ENCODE measurements around the gene CABP7.

CABP7 gene

DNA sequence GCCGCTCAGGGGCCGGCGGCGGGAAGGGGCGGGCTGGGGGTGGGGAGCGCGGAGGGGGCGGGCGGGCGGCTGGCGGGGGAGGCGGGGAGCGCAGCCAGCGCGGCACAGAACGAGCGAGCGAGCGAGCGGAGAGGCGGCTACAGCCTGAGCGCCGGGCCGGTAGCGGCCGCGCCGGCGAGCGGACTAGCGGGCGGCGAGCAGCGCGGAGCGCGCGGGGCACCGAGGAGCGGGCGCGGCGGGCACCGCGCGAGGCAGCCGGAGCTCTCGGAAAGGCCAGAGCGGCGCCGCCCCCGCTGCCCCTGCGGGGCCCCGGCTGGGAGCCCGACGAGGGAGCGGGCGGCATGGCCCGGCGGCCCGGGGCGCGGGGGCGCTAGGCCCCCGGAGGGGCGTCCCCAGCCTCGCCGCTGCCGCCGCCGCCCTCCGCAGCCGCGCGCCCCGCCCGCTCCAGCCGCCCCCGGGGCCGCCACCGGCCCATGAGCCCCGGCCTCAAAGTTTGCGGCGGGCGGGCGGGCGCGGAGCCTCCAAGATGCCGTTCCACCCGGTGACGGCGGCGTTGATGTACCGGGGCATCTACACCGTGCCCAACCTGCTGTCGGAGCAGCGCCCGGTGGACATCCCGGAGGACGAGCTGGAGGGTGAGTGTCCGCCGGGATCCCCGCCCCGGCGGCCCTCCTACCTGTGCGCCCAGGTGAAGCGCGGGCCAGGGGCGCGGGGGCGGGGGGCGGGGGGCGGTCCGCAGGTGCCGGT, at the start of gene CABP7:
CABP7 (plus strand) TSS at position 105 of the 747 bp plus-strand sequence; CDS start at position 527, 422 bp downstream.
- no peak for DNase-seq (ENCODE audit: low spot score)

DNA sequence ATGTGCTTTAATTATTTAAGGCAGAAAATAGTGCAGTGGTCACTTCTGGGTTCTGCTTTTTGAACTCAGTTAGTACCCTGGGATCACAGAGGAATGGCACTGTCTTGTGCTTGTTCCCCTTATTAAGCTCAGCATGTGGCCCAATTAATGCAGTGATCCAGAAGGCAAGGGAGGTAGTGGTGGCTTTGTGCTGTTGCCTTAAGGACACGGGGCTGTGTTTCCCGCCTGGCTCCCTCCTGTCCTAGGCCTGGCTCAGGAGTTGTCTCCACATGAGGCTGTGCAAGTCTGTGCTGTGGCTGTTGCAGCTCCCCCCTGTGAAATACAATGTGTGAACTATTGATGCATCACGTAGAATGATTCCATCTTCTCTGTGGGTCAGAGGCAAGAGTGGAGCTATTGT, 49.2 kb upstream of the CABP7 start:
- DNase-seq (ENCODE audit: low spot score) = no peak

DNA sequence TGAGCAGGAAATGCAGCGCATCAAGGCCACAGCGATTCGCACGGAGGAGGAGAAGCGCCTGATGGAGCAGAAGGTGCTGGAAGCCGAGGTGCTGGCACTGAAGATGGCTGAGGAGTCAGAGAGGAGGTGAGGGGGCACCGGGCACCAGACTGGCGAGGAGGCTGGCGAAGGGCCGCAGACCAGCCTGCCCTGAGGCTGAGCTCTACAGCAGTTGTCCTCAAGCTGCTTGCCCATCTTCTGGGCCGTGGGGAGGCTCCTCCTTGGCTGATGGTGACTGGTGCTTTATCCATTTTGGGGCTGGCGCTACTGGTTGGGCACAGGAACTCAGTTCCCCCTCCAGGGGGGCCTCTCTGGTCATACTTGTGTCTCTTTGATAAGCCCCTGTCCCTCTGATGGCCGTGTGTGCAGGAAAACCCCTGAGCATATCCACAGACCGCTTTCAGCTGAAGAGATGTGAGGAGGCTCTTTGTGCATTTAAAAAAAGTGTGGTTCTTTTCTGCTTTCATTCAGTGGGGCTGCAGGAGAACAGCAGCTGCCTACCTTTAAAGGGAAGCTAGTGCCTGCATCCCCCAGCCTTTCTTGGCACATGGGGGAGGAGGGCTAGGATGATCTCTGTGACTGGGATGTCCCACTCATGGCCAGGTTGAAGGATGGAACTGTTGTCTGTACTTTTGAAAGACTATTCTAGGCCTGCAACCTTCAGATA, 46.3 kb upstream of the CABP7 start:
- no peak for DNase-seq (ENCODE audit: low spot score)

DNA sequence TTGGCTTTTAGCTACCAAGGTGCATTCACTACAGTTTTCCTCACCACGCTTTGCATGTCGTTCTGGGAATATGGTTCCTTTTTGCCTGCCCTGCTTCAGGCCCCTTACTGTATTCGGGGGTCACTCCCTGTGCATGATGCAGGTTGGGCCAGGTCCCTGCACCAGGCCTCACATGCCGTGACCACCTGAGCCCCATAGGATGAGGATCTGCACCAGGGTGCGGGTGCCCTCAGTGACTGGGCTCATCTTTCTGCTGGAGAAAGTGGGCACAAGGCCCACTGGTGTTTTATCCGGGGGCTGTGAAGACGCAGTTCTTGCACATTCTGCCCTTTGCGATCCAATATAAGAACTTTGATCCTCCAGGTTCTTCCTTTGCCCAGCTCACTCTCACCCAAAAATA, 45.7 kb upstream of the CABP7 start:
- DNase-seq (ENCODE audit: low spot score) = no peak

DNA sequence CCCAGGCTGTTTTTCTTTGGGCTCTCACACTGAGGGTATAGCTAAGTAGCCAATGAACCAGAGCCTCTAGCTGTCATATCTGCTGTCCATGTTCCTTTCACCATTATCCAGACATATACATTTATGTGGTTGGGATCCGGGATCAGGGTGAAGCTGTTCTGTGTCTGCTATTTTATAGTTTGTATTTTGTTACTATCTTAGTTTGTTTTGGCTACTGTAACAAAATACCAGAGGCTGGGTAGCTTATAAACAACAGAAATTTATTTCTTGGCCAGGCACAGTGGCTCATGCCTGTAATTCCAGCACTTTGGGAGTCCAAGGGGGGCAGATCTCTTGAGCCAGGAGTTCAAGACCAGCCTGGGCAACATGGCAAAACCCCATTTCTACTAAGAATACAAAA, 40.5 kb upstream of the CABP7 start:
- no peak for DNase-seq (ENCODE audit: low spot score)

DNA sequence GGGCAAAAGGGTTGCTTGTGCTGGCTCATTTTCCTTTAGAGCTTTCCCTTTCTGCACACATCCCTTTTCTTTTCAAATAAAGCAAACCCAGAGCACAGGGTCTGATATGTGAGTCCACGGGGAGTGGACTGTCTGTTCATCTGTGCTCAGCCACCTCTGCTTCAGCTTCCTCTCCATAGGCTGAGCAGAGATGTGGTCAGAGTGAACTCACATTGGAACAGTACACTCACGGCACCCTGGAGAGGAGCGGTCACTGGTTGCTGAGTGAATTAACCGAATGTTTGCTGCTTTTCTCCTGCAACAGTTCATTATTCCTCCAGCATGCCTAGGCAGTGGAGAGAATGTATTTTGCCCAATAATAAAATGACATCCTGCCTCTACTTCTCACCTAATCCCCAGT, 36.3 kb upstream of the CABP7 start:
- no peak for DNase-seq (ENCODE audit: low spot score)

DNA sequence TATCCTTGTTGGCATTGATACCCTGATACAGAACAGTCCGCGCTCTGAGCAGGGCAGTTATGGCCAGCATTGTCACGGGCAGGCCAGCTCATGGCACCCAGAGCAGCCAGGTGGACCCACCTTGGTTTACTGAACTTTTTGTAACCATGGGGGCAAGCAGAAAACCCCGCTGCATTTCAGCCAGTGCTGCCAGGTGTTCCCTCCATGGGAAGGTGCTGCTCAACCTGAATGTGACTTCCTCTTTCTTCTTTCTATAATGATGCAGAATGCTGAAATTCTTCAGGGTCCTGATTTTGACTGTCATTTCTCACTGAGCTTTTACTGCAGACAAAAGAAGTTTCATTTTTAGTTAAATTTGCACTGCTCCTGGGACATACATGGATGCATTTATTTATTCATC, 35.6 kb upstream of the CABP7 start:
- no peak for DNase-seq (ENCODE audit: low spot score)

DNA sequence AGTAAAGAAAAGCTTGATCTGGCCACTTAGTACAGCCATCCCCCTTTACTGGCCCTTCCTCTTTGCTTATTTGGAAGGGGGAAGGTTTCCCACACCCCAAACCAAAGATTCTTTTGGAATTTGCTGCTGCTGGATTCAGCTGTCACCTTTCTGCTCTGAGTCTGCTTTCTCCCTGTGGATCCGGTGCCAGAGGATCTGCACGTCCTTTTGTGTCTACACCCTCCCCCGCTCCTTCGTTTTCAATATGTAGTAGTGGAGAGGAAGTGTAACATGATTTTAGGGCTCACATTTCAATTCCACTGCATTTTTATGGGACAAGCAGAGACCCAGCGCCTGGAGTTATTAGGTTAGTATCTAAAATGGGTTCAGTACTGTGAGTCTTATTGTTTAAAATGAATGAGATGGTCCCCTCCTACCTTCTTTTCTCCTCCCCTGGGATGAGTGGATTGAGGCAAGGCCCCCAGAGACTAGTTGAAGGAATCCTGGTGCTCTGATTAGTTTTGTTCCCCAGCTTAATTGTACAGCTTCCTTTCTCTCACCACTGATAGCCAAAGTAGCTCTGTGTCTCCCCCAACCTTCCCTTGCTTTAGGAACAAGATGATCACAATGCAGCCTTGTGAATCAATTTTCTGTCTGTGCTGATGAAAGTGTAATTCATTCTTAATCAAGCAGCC, 30.5 kb upstream of the CABP7 start:
- DNase-seq (ENCODE audit: low spot score) = no peak

DNA sequence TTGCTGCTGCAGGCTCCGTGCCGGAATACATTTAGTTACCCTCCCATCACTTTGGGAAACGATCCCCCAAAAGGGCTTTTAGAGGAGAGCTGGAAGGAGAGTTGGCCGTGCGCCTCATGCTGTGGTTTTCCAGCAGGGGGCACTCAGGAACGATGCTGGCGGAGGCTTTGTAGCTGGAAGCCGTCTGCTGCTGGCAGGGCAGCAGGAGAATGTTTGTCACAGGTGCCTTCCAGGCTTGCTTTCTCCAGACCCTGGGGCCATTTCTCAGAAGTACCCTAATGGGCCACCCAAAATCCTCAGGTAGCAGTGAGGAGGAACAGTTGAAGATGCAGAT, 30.0 kb upstream of the CABP7 start:
- peak; percentile 90 for DNase-seq (ENCODE audit: low spot score)

DNA sequence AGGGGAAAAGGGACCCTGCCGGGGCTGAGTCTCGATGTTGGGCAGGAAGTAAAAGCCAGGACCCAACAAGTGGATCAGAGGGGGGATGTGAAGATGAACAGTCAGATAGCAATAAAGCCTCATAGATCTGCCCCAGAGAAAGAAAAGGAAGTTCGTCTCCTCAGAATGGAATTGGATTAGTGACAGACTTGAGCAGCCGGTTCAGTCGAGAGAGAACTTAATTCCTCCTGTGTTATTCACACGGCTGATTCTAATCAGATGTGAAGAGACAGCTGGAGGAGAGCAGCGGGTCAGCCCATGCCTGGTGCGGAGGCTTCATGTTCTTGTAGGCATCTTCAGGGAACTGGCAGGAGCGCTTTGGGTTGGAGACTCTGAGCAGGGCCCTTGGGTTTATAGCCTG, 29.3 kb upstream of the CABP7 start:
- DNase-seq (ENCODE audit: low spot score) = no peak

DNA sequence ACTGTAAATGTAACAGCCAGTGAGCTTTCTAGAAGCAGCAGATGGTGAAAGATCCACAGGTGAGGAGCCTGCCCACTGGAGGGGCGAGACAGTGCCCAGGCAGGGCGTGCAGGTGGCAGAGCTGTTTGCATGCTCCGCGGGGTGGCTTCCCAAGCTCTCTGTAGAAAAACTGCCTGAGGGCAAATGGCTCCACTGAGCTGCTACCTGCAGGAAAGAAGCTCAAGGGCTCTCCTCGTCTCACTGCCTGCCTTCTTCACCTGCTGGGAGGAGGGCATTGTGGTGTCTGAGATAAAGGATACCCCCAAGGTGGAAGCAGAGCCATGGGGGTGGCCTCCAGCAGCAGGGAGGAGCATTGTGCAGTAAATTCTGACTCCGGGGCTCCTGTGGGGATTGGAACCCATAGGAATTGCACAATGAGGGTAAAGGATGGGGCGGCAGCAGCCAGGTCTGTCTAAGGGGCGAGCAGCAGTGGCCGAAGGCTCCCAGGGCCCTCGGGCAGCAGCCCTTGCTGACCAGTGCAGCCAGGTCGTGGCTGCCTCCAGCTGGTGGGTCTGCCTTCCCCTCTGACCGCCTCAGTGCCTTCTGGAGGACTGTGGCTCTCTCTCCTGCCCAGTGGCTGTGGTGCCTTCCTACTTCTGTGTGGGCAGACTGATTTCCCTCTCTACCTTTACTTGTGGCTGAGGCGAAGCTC, 28.0 kb upstream of the CABP7 start:
- no peak for DNase-seq (ENCODE audit: low spot score)

DNA sequence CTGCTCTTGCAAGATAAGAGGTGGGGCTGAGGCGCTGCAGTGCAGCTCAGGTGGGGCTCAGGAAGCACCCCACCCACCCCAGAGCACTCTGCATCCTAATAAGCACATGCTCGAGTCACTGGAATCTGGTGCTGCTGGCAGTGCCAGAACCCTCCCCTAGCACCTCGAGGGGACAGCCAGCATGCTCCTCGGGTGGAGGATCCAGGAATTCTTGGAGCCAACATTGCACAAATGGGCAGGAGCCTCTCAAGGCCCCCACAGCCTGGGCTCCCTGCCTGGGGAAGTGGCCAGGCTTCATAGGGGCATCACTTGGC, 27.5 kb upstream of the CABP7 start:
- no peak for DNase-seq (ENCODE audit: low spot score)

DNA sequence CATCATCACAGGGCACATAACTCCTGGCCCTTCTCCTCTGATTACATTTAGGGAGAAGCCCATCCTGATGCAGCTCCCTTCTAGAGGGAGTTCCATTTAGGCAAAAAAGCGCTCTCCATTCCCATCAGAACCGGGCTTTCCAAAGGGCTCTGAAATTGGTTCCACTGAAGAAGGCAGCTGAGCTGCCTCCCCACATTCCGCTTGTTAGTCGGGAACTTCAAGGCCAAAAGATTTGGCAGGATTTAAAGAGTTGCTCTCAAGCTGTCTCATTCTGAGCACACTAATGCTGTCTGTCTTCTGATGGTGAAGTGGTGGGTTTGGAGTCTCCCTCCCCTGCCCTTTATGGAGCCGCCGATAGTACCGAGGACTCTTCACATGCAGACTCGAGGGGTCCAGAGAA, 26.6 kb upstream of the CABP7 start:
- no peak for DNase-seq (ENCODE audit: low spot score)

DNA sequence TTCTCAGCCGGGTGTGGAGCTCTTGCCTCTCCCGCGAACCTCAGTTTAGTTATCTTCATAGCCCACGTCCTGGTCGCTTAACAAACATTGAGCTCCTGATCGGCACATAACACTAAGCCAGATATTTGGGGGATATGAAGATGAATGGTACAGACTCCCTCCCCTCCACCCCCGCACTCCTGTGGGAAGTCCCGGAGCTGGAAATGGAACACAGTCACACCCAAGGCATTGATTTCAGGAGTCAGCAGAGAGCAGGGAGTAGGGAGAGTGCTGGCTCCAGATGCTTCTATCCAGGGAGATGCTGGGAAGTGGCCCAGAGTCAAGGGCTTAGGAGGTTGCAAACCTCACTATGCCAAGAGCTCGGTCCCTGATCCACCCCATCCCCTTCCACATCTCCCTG, 26.1 kb upstream of the CABP7 start:
- no peak for DNase-seq (ENCODE audit: low spot score)

DNA sequence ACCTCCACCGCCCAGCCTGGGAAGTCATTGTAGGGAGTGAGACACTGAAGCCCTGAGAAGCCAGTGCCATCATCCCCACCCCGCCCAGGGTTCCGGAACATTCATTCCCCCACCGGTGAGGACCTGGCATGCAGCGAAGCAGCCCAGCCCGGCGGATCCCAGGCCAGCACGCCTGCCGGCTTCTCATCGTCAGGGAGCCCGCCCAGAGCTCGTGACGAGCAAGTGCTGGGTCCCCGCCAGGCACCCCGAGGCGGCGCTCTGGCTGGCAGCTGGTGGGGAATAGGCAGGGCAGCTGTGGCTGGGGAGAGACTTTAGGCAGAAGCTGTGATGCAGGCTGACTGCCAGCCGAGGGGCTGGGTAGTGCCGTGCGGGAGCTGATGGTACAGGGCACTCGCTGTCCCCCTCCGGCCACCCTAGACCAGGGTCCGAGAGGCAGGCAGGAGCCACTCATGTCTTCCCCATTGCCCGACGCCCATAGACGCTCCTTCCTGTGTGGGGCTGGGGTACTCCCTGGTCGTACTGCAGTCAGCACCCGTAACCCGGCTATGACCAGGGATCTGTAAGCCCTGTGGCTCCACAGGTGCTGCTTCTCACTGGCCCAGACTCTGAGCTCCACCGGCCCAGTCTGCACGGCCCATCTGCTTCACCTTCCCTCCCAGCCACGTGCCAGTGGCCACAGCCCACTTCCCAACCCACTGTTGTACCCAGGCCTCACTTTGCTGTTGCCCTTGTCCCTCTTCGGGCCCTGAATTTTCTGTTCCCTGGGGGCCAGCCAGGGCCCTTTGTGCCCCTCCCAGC, 24.5 kb upstream of the CABP7 start:
- DNase-seq (ENCODE audit: low spot score) = peak; percentile 69

DNA sequence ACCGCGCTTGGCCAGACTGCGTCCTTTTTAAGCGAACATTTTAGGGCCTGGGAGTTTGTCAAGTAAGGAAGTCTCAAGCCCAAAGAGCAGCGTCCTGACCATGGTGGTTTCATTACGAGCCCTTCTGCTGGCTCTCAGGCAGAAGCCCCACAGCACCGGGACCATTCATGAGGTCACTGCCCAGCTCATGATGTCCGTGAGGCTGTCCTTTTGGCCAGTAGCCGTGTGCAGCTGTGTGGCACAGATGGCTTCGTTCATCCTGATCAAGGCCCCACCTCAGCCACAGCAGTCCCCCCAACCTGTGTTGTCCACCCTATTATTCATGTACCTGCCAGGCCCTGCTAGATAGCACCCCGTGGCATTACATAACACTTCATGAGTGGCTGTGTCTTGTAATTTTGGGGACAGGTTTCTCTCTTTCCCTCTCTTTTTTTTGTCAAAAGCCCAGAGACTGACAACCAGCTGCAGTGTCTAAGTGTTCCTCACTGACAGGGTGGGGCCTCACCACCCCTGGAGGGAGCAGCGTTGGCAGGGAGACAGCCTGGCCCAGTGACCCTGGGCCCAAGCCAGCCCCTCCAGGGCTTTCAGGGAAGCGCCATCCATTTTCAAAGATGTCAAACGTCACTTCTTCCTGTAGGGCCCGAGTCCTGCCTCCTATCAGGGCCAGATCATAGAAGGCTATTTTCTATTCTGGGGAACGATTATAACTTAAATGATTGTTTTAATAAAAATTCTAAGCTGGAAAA, 21.8 kb upstream of the CABP7 start:
- DNase-seq (ENCODE audit: low spot score) = no peak

DNA sequence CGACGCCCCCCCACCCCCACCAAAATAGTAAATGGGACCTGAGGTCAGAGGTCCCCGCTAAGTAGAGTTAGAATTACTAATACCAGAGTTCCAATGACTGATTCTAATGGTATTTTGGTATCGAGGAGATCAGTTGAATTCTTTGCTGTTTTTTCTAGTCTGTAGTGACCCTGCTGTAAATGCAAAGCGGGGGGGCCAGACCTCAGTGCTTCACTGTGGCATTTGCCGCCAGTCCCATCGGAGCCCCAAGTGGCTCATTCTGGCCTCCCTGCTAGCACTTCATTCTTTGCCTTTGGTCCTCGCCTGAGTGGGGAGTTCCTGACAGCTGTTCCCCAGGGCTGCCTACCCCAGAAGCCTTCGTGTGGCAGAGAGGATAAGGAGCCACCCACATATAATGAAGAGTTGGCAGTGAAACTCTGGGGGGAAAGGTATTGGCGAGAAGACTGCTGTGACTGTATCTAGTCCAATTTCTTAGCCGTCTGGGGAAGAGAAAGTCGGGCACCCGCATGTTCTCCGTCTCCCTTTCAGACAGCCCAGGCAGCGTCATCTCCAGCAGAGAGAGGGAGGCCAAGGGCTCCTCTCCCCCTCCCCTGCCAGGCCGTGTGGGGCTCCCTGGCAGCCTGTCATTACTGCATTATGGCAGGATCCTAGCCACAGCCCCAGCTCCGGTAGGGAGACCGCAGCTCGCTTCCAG, 19.4 kb upstream of the CABP7 start:
- no peak for DNase-seq (ENCODE audit: low spot score)

DNA sequence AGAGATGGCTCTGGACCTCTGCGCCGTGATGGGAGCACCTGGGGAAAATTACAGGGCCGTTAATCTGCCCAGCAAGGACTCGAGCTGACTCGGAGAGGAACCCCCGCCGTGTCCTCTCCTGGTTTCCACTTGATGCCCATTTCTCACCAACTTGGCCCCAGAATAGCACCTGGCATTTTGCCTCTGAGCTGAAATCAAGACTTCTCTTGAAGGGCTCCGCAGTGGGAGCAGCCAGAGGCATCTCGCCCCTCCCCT, 19.0 kb upstream of the CABP7 start:
- DNase-seq (ENCODE audit: low spot score) = no peak

DNA sequence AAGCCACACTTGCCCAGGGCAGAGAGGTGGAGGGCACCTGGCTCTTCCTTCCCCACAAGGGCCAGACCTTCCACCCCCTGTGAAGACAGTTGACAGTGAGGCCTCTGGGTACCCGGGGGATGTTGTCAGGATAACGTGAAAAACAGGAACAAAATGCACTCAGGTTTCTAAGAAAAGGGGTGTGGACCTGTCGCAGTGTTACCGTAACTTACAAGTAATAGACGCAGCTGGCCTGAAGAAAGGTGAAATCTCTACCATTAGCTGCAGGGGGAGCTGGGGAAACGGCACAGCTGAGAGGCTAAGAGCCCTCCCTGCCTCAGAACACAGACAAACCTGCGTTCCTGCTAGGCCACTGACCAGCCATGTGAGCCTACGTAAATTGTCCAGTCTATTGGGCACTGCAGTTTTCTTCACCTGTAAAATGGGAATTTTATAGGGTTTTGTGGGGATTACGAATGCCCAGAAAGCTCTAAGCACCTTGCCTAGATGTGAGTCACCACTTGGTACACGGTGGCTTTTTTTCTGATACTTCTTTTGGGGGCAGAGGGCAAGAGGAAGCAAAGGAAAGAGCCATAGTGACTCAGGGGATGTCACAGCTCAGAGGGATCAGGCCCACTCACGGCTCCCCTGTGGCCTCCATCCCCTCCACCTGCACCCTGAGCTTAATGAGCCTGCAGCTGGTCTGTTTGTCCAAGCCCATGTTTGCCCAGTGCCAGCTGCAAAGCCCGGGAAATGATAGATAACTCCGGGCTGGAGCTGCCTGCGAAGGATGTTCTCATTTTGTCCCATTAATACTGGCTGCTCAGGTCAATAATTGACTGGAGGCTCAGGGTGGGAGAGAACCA, 18.4 kb upstream of the CABP7 start:
- no peak for DNase-seq (ENCODE audit: low spot score)
